A375 (cell line): ENCODE data around the gene RASA4B. TPM values are rescaled to one million over a fixed set of nuclear protein-coding genes. Genes with fewer than 3 reads are reported as not detected.

Experiments used
- total RNA-seq: library from RNA; depleted of rRNA; stranded (reverse); fragments of >200 nt; shearing (Covaris generic); gene quantifications from 2 replicates; pipeline ENCODE4 v1.2.3, GENCODE V29; 2014; rRNA removed

Gene RASA4B
- 3.7 and 4.4 TPM in 2 replicates for total RNA-seq

GRCh38 chr7:102517550-102518147 is at the start of gene RASA4B:
Gene RASA4B, minus strand, starts transcription at chr7:102517777. Its CDS starts 67 bp downstream, at chr7:102517710.

DNA sequence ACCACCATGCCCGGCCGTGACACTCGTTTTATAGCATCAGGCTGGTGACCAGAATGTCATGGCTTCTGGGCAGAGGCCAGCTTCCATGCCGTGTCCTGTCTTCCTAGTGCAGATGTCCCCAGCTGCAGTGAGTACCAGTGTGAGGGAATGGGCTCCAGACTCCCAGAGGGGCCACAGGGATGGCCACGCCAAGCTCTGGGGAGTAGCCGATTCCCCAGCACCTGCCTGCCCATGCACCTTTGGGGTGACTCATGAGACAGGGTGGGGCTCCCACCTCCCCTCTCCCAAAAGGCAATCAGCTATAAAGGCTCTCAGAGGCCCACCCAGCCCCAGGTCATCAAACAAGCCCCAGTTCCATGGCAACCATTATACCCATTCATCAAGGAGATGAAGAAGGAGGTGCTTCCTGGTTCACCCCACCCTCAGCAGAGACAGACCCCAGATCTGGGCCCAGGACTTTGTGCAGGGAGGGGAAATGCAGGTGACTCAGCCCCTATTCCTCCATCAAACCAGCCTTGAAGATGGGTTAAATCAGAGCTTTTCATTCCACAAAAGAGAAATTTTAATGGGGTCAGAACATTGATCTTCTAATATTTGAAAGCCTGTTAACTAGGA is 33.3 kb upstream of the RASA4B start, which contains the start of gene SPDYE2:
Gene SPDYE2 (plus strand): TSS at position 419 of the 615 bp plus-strand sequence. CDS start 2,030 bp downstream, outside the sequence.

GRCh38 chr7:102543596-102543995 is 26.0 kb upstream of the RASA4B start, which contains the start of gene UPK3BL2:
Gene UPK3BL2, minus strand, starts transcription at chr7:102543696. Its CDS starts 60 bp downstream, at chr7:102543636.

GRCh38 chr7:102478314-102479208 is 39.0 kb downstream of the RASA4B start, which contains the start of gene POLR2J:
Gene POLR2J, minus strand, starts transcription at chr7:102478922. Its CDS starts 62 bp downstream, at chr7:102478860.

DNA sequence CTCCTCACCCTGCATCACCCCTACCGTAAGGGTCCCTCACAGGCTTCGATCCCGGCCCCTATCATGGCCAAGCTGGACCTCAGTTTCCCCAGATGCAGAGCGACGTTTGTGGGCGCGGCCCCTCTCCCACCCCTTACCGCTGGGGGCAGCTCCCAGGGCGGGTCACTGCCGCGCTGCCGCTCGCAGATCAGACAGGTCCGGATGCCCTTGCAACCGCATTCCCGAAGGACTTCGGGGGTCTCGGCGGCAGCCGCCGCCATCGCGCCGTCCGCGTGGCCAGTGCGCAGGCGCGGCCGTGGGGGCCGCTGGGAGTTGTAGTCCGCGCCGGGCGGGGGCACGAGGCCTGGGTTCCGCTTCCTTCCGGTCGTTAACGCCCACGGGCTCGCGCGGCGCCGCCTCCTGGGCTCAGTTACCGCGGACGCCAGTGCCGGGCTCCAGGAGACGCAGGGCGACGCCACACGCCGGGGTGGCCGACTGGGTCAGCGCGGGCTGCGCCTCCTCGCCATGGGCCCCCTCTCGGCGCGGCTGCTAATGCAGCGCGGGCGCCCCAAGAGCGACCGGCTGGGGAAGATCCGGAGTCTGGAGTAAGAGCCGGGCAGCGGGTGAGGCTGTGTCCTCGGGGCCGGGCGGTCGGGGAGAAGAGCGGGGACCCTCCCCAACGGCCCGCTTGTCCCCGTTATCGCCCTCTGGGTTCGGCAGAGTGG is 52.8 kb downstream of the RASA4B start, which contains the start of the genes ALKBH4 and LRWD1:
Gene ALKBH4 (minus strand): TSS at position 287 of the 704 bp plus-strand sequence. CDS start 27 bp downstream, at position 260.
Gene LRWD1 (plus strand): TSS at position 408 of the 704 bp plus-strand sequence. CDS start 97 bp downstream, at position 505.

DNA sequence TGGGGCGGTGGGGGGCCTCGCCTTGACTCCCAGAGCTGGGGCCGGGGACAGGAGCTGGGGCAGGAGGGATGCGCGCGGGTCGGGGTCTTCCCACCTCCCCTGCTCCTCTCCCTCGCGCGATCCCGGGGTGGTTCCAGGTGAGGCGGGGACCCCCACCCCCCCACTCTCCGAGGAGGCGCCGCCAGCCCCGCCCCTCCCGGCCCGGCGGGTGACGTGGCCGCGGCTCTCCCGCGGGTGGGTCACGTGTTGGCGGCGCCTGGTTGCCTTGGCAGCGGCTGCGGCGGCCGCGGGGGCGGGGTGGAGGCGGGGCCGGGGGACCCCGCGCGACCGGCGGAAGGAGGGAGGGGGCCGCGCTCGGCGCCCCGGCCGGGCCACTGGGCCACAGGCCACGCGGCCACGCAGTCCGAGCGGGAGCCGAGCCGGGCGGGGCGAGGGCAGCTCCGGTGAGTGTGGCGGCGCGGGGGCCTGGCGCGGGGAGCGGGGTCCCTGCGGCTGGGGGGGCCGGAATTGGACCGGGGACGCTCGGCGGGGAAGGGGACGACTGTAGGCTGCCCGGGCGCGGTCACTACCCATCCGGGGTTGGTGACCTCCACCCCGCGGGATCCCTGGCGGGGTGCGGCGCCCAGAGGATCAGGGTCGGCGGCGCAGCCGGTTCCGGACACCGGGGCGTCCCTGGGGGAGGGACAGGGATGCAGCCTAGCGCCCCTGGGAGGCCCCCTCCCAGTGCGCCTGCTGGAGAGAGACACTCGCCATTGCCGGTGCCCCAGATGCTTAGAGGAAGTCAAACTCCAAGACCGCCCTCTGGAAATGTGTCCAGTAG is 84.1 kb downstream of the RASA4B start, which contains the start of gene ORAI2:
Gene ORAI2 (plus strand): TSS at position 357 of the 820 bp plus-strand sequence. CDS start 5,382 bp downstream, outside the sequence.

Other genes with a start within 250 kb of the RASA4B start
- gene SH2B2, start 230.9 kb downstream of the RASA4B start, total RNA-seq = 4.2 and 9.8 TPM in 2 replicates
- gene SPDYE6, start 161.3 kb downstream of the RASA4B start, total RNA-seq = not detected in 2 replicates
- 42.4 and 46.0 TPM in 2 replicates for gene PRKRIP1, start 121.4 kb downstream of the RASA4B start, total RNA-seq
- gene ORAI2, start 84.2 kb downstream of the RASA4B start, total RNA-seq = 29.3 and 33.3 TPM in 2 replicates
- gene ALKBH4, start 52.9 kb downstream of the RASA4B start, total RNA-seq = 18.6 and 22.4 TPM in 2 replicates
- 68.4 and 76.1 TPM in 2 replicates for gene LRWD1, start 52.8 kb downstream of the RASA4B start, total RNA-seq
- 73.1 and 79.1 TPM in 2 replicates for gene POLR2J, start 38.9 kb downstream of the RASA4B start, total RNA-seq
- 21.6 and 24.7 TPM in 2 replicates for gene UPK3BL2, start 25.9 kb upstream of the RASA4B start, total RNA-seq
- not detected in 2 replicates for gene SPDYE2, start 33.4 kb upstream of the RASA4B start, total RNA-seq
- 42.0 and 46.6 TPM in 2 replicates for gene POLR2J3, start 54.8 kb upstream of the RASA4B start, total RNA-seq
- gene RASA4, start 99.0 kb upstream of the RASA4B start, total RNA-seq = 8.6 and 9.7 TPM in 2 replicates
- 14.8 and 16.4 TPM in 2 replicates for gene UPK3BL1, start 125.0 kb upstream of the RASA4B start, total RNA-seq
- gene SPDYE2B, start 132.5 kb upstream of the RASA4B start, total RNA-seq = not detected in 2 replicates
- 5.3 and 7.0 TPM in 2 replicates for gene POLR2J2, start 153.9 kb upstream of the RASA4B start, total RNA-seq
- gene FAM185A, start 231.2 kb upstream of the RASA4B start, total RNA-seq = 13.4 and 16.2 TPM in 2 replicates